Stimulated activated CD4-positive, alpha-beta T cell treated with anti-CD3 and anti-CD28 coated beads, Interleukin-2, amount 100 ng/mL, for 48 hours (primary cell): ENCODE measurements around the gene CDC42SE1.

Experiments used
- DNase-seq, 2 donors: peaks; one replicate each; pipeline ENCODE4 v3.0.0-alpha.2; 2020

The CDC42SE1 gene

GRCh38 chr1:151008244-151009205 is 50.9 kb downstream of the CDC42SE1 start, which contains the start of gene PRUNE1:
PRUNE1 (plus strand) TSS chr1:151008449; CDS start chr1:151008633, 184 bp downstream.
- peak; percentile 94 to 95 for DNase-seq

GRCh38 chr1:151007853-151008243 is 51.6 kb downstream of the CDC42SE1 start:
- no peak for DNase-seq

GRCh38 chr1:151006327-151007052 is 52.9 kb downstream of the CDC42SE1 start, which contains the start of gene MINDY1:
MINDY1 (minus strand) TSS chr1:151006902; CDS start chr1:151002617, 4,285 bp downstream.
- peak in 1 of 2 donors; percentile 33 for DNase-seq

- no peak for DNase-seq
Observed at GRCh38 chr1:151005729-151006319, 53.6 kb downstream of the CDC42SE1 start.

GRCh38 chr1:151003180-151003579 is 56.2 kb downstream of the CDC42SE1 start:
- no peak for DNase-seq

GRCh38 chr1:151002611-151003010 is 56.8 kb downstream of the CDC42SE1 start:
- DNase-seq, result no peak

- no peak for DNase-seq
Observed at GRCh38 chr1:151002051-151002450, 57.4 kb downstream of the CDC42SE1 start.

- no peak for DNase-seq
Observed at GRCh38 chr1:151001602-151002001, 57.8 kb downstream of the CDC42SE1 start.
